ENCODE measurements around the gene SLC22A16.
"Not testable (repeated sequence)": the region's sequence is repeated elsewhere in the genome, so short reads cannot be mapped to it uniquely, and the experiment has no call there.

SLC22A16 gene

GRCh38 chr6:110476046-110476849, at the start of gene SLC22A16:
TSS of gene SLC22A16 (minus strand) at chr6:110476613. CDS start at chr6:110476574, 39 bp downstream.
- DNase-seq = no peak

GRCh38 chr6:110525001-110525400, 48.6 kb upstream of the SLC22A16 start:
- DNase-seq = no peak

GRCh38 chr6:110524305-110524704, 47.9 kb upstream of the SLC22A16 start:
- DNase-seq = no peak

GRCh38 chr6:110523451-110524021, 47.1 kb upstream of the SLC22A16 start:
- DNase-seq = no peak

GRCh38 chr6:110522427-110522826, 46.0 kb upstream of the SLC22A16 start:
- no peak for DNase-seq

- DNase-seq = no peak
These were observed 44.7 kb upstream of the SLC22A16 start for GRCh38 chr6:110520992-110521543.

GRCh38 chr6:110520209-110520965, 44.0 kb upstream of the SLC22A16 start:
- no peak for DNase-seq

GRCh38 chr6:110517601-110518281, 41.3 kb upstream of the SLC22A16 start:
- no peak for DNase-seq

GRCh38 chr6:110517034-110517433, 40.6 kb upstream of the SLC22A16 start:
- DNase-seq = no peak

GRCh38 chr6:110514818-110515217, 38.4 kb upstream of the SLC22A16 start:
- no peak for DNase-seq

GRCh38 chr6:110512991-110513390, 36.6 kb upstream of the SLC22A16 start:
- DNase-seq = no peak

- DNase-seq = not testable (repeated sequence)
These were observed 36.1 kb upstream of the SLC22A16 start for GRCh38 chr6:110512549-110512948.

GRCh38 chr6:110511401-110511800, 35.0 kb upstream of the SLC22A16 start:
- no peak for DNase-seq

GRCh38 chr6:110509617-110510241, 33.3 kb upstream of the SLC22A16 start:
- DNase-seq = peak; percentile 44 to 86

GRCh38 chr6:110504891-110505290, 28.5 kb upstream of the SLC22A16 start:
- DNase-seq = not testable (repeated sequence)

- DNase-seq = no peak
These were observed 19.5 kb upstream of the SLC22A16 start for GRCh38 chr6:110495949-110496348.

- no peak for DNase-seq
These were observed 16.9 kb upstream of the SLC22A16 start for GRCh38 chr6:110493253-110493800.

- no peak for DNase-seq
These were observed 16.2 kb upstream of the SLC22A16 start for GRCh38 chr6:110492584-110492983.

- DNase-seq = no peak
These were observed 15.4 kb upstream of the SLC22A16 start for GRCh38 chr6:110491644-110492317.

GRCh38 chr6:110491299-110491643, 14.9 kb upstream of the SLC22A16 start:
- DNase-seq = no peak

- DNase-seq = no peak
These were observed 13.7 kb upstream of the SLC22A16 start for GRCh38 chr6:110490110-110490509.

Data from SW 1271 (cell line).